NB4 (cell line): ENCODE results near the gene GTPBP3.

Source experiments
- DNase-seq: peaks from one replicate; pipeline ENCODE4 v3.0.0; 2010; ENCODE audit warnings: low read depth
- H3K4me3 ChIP-seq: one replicate; pipeline ENCODE4 v1.5.1; 2011; ENCODE audit warnings: mild to moderate bottlenecking, low read depth, low read length, moderate library complexity
- CTCF ChIP-seq: IDR thresholded peaks from one replicate; pipeline ENCODE4 v1.5.1; 2012; ENCODE audit warnings: low read depth, low read length
- MAX ChIP-seq: IDR thresholded peaks from 2 replicates; pipeline ENCODE4 v1.6.1; 2011; ENCODE audit warnings: low read depth, low read length
- MYC ChIP-seq: IDR thresholded peaks from 2 replicates; pipeline ENCODE4 v1.6.1; 2011; ENCODE audit warnings: low read depth, low read length
- POLR2A ChIP-seq: IDR thresholded peaks from 2 replicates; pipeline ENCODE4 v1.6.1; 2011; ENCODE audit warnings: mild to moderate bottlenecking; ENCODE audit not compliant: insufficient read length; ENCODE audit errors: extremely low read depth

GTPBP3 gene

GRCh38 chr19:17296273-17296672 lies 41.1 kb upstream of the GTPBP3 start:
- DNase-seq, result peak; percentile 43
- no peak for TF ChIP-seq POLR2A
- no peak for TF ChIP-seq CTCF
- no peak for TF ChIP-seq MYC
- no peak for TF ChIP-seq MAX
- no peak overlapping the region for H3K4me3 ChIP-seq

- H3K4me3 ChIP-seq, result no peak overlapping the region
- DNase-seq, result no peak
- TF ChIP-seq MYC (no peak), MAX (no peak), CTCF (no peak)
These were observed 40.4 kb upstream of the GTPBP3 start for GRCh38 chr19:17296976-17297375.

- no peak for DNase-seq
- H3K4me3 ChIP-seq, result no peak overlapping the region
- TF ChIP-seq MAX (no peak), MYC (no peak), CTCF (no peak), POLR2A (no peak)
These were observed 36.2 kb upstream of the GTPBP3 start for GRCh38 chr19:17300992-17301619.

- TF ChIP-seq MAX, result no peak
- TF ChIP-seq MYC, result no peak
- no peak for TF ChIP-seq POLR2A
- TF ChIP-seq CTCF, result no peak
- peak; percentile 68 for DNase-seq
- H3K4me3 ChIP-seq, result no peak overlapping the region
These were observed 34.8 kb upstream of the GTPBP3 start for GRCh38 chr19:17302391-17303166.

- no peak within 1 kb of the TSS for H3K4me3 ChIP-seq
- DNase-seq, result peak; percentile 80
- TF ChIP-seq MAX (no peak), CTCF (no peak), POLR2A (no peak), MYC (no peak)
These were observed 34.0 kb upstream of the GTPBP3 start, which contains the start of gene ABHD8 for GRCh38 chr19:17303167-17303939. ABHD8 (minus strand) TSS chr19:17303425; CDS start chr19:17301616, 1,809 bp downstream.
